Glomerular visceral epithelial cell (primary cell): ENCODE results near the gene SLC44A3.
"Not testable (repeated sequence)": the region's sequence is repeated elsewhere in the genome, so short reads cannot be mapped to it uniquely, and the experiment has no call there.

Source experiments
- DNase-seq: peaks from one replicate; pipeline ENCODE4 v3.0.0-alpha.2; 2016; ENCODE audit errors: extremely low spot score

Gene SLC44A3

GRCh38 chr1:94935034-94935433, 114.9 kb downstream of the SLC44A3 start:
- no peak for DNase-seq

DNA sequence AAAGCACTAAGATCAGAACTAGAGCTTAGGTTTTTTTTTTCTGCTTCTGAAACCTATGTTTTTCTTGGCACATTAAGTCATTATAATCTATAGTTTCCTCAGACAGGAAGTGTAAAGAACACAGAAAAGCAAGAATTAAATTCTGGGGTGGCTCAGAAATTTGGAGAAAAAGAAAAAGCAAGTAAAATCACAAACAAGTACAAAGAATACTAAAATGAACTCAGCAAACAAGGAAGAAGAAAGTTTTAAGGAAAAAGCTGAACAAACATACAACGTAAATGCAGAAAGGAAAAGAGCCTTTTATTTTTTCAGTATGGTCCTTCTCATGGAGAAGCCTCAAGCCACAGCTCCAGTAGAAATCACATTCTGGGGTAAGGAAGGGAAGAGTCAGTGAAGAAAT, 115.3 kb downstream of the SLC44A3 start:
- DNase-seq = no peak

GRCh38 chr1:94936861-94937620, 116.9 kb downstream of the SLC44A3 start:
- DNase-seq = no peak

DNA sequence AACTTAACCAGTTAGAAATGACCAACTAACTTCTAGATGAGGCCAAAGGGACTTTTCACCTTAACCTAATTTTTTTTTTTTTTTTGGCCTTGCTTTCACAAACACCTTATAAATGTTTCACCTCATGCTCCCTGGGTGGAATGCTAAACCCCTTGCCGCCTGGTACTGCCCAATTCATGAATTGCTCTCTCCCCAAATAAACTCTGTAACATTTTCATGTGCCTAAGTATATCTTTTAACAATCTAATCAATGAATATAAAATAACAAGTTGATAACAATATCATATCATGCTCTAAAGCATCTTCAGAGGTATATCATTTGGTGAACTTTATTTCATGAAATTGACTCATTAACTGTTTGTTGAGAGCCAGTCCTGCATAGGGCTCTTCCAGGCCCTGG, 117.7 kb downstream of the SLC44A3 start:
- DNase-seq = no peak

GRCh38 chr1:94940738-94941137, 120.6 kb downstream of the SLC44A3 start:
- DNase-seq = no peak

DNA sequence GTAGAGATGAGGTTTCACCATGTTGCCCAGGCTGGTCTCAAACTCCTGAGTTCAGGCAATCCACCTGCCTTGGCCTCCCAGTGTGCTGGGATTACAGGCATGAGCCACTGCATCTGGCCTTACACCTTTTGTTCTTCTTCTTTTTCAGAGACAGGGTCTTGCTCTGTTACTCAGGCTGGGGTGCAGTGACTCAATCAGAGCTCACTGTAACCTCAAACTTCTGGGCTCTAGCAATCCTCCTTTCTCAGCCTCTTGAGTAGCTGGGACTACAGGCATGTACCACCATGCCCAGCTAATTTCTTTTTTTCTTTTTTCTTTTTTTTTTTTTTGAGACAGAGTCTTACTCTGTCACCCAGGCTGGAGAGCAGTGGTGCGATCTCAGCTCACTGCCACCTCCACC, 121.3 kb downstream of the SLC44A3 start:
- DNase-seq = not testable (repeated sequence)

DNA sequence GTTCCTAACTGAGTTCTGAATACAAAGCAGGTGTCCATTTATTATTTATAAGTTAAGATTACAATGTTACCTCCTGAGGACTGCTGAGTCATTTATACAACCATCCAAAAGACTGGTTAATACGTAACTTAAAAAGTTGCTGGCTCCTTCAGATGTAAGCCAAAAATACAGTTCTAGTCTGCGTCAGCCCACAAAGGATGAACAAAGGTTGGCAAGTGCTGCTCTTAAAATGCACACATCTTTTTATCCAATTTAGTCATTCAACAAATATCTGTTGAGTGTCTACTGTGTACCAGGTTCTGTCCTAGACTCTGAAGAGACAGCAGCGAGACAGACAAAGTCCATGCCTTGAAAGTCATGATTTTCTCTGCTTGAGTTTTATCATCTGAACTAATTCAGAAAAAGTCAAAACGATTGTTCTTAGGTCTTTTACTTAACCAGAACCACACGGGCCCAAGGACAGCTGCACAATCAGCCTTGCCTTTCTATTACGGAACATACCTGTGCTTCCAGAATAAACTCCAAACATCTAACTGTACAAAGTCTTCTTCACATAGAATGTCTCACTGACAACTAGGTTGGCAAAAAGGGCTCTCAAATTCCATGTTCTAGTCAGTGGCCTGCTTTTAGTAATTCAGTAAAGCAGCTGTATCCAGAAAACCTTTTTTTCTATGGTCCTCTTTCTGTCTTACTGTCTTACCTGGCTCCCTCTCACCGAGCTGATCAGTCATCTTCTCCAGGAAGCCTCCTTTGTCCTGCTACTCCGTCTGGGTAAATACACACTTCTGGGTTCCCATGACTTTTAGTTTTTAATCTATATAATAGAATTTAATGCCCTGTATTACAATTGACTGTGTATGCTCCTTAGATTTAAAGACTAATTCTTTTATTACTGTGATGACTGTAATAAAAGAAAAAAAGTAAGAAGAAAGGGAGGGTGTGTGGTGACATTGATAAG, 122.3 kb downstream of the SLC44A3 start:
- peak; percentile 87 for DNase-seq
